Upper lobe of right lung (tissue), 1 donor: ENCODE data around the gene CA10. TPM values are rescaled to one million over a fixed set of nuclear protein-coding genes. Genes with fewer than 3 reads are reported as not detected.

Experiments
- ATAC-seq: fragments of 200-7000 bp; cut with Tn5 transposase; one replicate; pipeline ENCODE4 v1.9.1; 2020; ENCODE audit warnings: mild to moderate bottlenecking, moderate library complexity
- DNase-seq: peaks from one replicate; pipeline ENCODE4 v3.0.0-alpha.2; 2020
- H3K27ac ChIP-seq: fragments of 200-600 bp; one replicate; pipeline ENCODE4 v1.8.0; 2022
- H3K27me3 ChIP-seq: fragments of 200-600 bp; one replicate; pipeline ENCODE4 v1.8.0; 2022; ENCODE audit warnings: mild to moderate bottlenecking
- H3K36me3 ChIP-seq: fragments of 200-600 bp; one replicate; pipeline ENCODE4 v1.8.0; 2022
- H3K4me1 ChIP-seq: fragments of 200-600 bp; one replicate; pipeline ENCODE4 v1.8.0; 2022
- H3K4me3 ChIP-seq: fragments of 200-600 bp; one replicate; pipeline ENCODE4 v1.8.0; 2022; ENCODE audit warnings: mild to moderate bottlenecking
- H3K9me3 ChIP-seq: fragments of 200-600 bp; one replicate; pipeline ENCODE4 v1.8.0; 2022
- intact Hi-C: fragments of 100-400 bp; cut with DNase I; formaldehyde crosslinking; loops from one replicate; pipeline ENCODE4 v1.11.0; 2022
- total RNA-seq: library from RNA; stranded (reverse); fragmentation: NEBNext Ultra II Directional; extraction: Animal tissue kit (Norgen Biotek cat#: 25700); gene quantifications from one replicate; pipeline ENCODE4 v1.2.1, GENCODE V29; 2021
- TF ChIP-seq, protein P1 (sequence below): fragments of 200-600 bp; IDR thresholded peaks from one replicate; pipeline ENCODE4 v1.8.0; 2022; ENCODE audit warnings: antibody characterized with exemption
- donor health status: DM: no; HTN: yes; CAD: no; lungs with severe emphysema.

CA10 gene
- total RNA-seq, 1 donor from 2014 or later = not detected

DNA sequence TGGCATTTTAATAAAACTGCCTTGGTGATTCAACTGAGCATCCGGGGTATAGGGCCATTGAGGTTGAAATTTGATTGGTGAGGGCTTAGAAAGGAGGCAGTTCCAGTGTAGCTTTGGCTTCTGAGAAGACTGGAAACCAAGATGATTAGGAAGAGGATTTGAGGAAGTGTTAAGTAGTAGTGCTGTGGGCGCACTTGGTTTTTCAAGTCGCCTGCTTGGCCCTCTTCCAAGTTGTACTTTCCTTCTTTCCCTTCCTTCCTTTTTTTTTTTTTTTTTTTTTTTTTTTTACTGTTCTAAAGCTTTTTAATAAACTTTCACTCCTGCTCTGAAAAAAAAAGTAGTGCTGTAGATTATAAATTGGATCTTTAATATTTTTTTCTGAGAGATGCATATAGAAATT lies 577.6 kb downstream of the CA10 start:
- Histone ChIP-seq H3K27ac (no peak overlapping the region), H3K4me3 (no peak overlapping the region), H3K27me3 (no peaks in the 10 kb centered on the region), H3K4me1 (no peaks in the 10 kb centered on the region), H3K36me3 (no peaks in the 10 kb centered on the region), H3K9me3 (no peaks in the 10 kb centered on the region)
- DNase-seq = no peak
- intact Hi-C loops = no loop called here
- TF ChIP-seq, protein P1, sequence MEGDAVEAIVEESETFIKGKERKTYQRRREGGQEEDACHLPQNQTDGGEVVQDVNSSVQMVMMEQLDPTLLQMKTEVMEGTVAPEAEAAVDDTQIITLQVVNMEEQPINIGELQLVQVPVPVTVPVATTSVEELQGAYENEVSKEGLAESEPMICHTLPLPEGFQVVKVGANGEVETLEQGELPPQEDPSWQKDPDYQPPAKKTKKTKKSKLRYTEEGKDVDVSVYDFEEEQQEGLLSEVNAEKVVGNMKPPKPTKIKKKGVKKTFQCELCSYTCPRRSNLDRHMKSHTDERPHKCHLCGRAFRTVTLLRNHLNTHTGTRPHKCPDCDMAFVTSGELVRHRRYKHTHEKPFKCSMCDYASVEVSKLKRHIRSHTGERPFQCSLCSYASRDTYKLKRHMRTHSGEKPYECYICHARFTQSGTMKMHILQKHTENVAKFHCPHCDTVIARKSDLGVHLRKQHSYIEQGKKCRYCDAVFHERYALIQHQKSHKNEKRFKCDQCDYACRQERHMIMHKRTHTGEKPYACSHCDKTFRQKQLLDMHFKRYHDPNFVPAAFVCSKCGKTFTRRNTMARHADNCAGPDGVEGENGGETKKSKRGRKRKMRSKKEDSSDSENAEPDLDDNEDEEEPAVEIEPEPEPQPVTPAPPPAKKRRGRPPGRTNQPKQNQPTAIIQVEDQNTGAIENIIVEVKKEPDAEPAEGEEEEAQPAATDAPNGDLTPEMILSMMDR = no peak
- ATAC-seq = no peak
